ENCODE results near the gene PTPN1. TPM values are rescaled to one million over a fixed set of nuclear protein-coding genes. Genes with fewer than 3 reads are reported as not detected.
"Not testable (repeated sequence)": the region's sequence is repeated elsewhere in the genome, so short reads cannot be mapped to it uniquely, and the experiment has no call there.

PTPN1 gene
- total RNA-seq, 1 donor from 2014 or later: 24.1 TPM

DNA sequence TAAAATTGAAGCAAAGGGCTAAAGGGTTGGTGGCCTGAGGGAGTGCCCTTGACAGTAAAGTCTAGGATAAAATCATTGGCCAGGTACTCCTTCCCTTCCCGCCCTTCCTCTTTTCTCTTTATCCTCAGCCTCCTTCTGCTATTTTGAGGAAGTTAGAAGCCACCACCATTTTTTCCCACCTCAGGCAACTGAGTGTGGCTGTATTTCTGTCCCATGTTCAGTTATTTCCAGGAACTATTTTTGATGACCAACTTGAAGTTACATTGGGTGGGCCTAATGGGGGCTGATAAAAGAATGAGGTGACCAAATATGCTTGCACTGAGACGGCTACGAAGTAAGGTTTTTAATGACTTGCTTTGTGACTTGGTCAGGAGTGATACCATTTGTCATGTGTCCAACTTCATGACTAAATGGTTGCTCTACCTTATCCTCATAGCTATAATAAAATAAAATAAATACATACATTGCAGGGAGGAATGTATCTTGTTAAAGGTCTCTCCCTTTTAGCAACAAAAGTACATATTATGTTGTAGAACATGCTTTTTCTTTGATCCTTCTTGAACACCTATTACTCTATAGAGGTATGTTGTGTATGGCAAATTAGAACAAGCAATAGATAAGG lies 12.0 kb downstream of the PTPN1 start:
- intact Hi-C loops (cut with micrococcal nuclease): no loop called here
- DNase-seq: no peak
- no peak for ATAC-seq

DNA sequence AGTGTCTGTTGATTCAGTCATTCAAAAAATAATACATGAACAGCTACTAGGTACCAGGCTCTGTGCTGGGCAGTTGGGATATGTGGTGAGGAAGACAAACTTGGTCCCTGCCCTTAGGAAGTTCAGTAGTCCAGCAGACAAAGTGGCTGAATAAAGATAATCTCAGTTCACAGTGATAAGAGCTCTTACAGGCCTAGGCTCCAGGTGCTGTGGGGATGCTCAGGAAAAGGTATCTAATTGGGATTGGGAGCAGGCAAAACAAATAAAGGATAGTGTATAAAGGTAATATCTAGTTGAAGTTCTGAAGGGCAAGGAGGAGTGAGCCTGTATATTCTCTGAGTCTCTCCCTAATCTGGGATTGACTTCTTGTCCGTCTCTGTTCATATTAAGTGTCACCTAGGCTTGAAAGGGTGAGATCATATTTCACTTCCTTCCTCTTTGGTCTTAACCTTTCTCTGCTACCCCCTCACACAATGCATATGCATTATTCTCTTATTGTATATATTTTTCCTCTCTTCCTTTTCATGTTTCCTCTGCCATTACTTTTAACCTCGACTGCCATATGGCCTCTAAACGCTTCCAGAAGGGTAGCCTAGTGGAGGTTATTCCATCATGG lies 13.5 kb downstream of the PTPN1 start:
- no peak for ATAC-seq
- intact Hi-C loops (cut with micrococcal nuclease): no loop called here
- DNase-seq: no peak

DNA sequence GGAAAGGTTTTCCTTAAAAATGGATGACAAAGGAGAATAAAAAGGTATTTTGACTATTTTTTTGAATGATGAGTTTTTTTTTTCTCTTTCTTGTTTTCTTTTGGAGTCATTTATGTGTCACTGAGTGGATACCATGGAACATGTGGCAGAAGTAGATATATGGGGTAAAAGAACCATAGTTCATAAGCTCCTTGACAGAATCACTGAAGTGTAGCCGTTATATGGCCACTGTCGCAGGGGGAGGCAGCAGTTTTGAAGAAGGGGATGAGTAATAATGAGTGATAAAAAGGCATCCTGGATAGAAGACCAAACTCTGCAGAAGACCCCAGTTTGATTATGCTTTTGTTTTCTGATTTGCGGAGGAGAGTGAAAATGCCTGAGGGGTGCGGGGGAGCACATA lies 15.5 kb downstream of the PTPN1 start:
- ATAC-seq (no peak), DNase-seq (no peak)
- intact Hi-C loops (cut with micrococcal nuclease): no loop called here

DNA sequence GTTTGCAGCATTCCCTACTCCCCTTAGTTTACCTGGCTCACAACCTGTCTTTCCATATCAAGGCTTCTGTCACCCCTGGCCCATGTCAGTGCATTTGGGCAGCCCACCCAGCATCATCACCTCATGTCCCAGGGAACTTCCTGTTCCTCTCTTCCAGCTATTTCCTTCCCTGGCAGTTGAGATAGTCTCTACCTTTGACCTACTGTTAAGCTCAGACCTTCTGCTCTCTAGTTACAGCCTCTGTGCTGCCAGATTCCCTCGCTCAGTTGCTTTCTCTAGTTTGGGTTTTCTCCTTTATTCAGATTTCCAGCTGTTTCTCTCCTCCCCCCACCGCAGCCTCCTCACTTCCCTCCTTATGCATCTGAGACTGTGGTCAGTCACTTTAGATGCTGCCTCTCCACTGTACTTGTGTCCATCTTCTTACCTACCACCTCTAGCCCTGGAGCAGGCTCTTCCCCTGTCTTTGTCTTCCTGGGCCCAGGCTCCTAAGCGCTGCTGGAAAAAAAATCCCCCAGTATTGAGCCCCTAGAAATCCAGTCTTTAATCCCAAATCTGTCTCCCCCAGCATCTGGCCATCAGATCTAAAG lies 16.3 kb downstream of the PTPN1 start:
- intact Hi-C loops (cut with micrococcal nuclease): no loop called here
- ATAC-seq (peak; percentile 60), DNase-seq (no peak)

DNA sequence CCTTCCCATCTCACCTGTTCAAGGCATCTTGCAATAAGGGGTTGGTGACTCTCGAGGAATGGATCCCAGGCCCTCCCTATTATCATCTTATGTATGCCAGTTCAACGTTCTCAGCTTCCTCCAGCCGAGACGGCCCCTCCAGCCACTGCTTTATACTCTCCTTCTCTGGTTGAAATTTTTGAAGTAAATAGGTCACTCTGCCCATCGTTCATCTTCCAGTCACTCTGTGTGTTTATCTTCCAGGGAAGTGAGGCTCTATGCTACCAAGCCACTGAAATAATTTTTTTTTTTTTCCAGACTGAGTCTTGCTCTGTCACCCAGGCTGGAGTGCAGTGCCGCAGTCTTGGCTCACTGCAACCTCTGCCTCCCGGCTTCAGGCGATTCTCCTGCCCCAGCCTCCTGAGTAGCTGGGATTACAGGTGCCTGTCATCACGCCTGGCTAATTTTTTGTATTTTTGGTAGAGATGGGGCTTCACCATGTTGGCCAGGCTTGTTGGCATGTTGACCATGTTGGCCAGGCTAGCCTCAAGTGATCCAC lies 17.0 kb downstream of the PTPN1 start:
- DNase-seq: no peak
- ATAC-seq: no peak
- intact Hi-C loops (cut with micrococcal nuclease): no loop called here

DNA sequence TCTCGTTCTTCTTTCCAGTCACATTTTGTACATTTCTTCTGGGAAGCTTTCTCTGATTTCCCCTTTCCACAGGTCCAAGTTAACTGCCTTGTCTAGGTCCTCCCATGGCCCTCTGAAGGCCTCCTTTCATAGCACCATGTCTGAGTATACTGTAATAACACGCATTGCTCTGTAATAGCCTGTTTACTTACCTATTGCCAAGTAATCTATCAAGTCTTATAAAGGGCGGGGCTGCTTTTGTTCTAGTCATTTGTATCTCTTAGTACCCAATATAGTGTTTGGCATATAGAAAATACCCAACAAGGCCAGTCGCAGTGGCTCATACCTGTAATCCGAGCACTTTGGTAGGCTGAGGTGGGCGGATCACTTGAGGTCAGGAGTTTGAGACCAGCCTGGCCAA lies 17.9 kb downstream of the PTPN1 start:
- ATAC-seq (no peak), DNase-seq (no peak)
- intact Hi-C loops (cut with micrococcal nuclease): no loop called here

DNA sequence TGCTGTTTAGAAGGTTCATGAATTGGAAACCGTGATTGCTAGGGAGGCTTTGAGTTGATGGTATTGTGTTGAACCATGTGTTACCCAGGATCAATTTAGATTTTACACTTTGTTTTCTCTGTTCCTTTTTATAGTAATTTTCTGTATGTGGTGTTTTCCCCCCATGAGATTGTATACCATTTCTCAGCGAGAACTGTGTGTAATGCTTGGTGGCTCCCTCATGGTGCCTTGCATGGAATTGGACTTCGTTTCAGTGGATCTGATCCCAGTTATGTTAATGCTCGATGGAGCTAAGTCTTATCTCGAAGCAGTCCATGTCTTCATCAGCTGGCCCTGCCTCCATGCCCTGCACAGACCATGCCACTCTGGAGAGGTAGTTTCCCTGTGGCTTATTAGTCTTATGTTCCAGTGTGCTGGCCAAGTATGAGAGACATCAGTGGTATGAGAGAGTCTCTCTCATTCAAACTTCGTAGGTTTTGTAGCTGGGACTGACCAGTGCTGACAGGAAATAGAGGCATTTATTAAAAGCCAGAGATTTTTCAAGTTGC lies 18.7 kb downstream of the PTPN1 start:
- DNase-seq (no peak), ATAC-seq (peak; percentile 72)
- intact Hi-C loops (cut with micrococcal nuclease): no loop called here

DNA sequence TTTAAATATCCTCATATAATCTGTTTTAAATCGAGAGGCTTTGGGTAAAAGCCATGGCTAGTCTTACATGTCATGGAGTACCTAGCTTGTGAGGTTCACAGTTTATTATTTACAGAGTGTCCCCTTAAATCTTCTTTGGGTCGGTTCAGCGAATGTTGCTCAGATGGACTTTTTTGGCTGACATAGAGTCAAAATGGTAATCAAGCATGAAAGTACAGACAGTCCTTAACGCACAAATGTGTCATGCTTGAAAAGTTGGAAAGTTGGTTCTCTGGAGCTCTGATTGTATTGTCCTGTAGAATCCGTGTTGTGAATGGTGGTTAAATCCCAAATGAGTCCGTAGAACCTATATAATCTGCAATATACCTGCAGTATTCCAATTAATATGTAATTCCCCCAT lies 22.0 kb downstream of the PTPN1 start:
- intact Hi-C loops (cut with micrococcal nuclease): no loop called here
- ATAC-seq: no peak
- no peak for DNase-seq

DNA sequence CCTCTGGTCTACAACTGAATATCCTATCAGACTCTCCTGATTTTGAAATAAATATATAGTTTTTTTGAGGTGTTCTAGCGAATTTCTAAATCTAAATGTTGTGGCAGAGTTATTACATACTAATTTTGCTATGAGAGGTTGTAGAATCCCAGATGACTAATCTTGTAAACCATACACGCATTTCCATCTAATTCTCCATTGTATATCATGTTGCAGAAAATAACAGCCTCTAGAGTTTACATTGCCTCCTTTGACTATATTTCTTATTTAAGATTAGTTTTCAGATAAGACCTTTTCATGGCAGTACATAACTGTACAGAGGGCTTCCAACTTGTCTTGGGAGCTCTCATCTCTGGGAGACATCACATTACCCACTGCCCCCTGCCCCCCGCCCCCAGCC lies 22.9 kb downstream of the PTPN1 start:
- no peak for DNase-seq
- intact Hi-C loops (cut with micrococcal nuclease): no loop called here
- ATAC-seq: no peak

DNA sequence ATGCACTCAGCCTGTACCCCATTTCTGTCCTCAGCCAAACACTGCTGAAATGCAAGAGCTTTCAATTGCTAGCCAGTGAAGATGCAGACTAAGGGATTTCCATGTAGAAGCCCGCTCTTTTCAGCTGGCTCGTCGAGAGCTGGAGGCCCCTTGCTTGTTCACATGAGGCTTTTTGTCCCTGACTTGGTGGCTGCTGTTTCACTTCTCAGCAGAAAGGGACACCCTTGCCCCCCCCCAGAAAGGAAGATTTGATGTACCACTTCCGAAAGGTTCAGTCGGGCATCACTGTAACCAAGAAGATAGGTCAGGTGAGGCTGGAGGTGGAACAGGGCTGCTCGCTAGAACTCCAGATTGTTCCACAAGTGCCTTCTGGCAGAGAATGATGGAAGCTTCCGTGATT lies 23.3 kb downstream of the PTPN1 start:
- intact Hi-C loops (cut with micrococcal nuclease): no loop called here
- no peak for ATAC-seq
- no peak for DNase-seq

DNA sequence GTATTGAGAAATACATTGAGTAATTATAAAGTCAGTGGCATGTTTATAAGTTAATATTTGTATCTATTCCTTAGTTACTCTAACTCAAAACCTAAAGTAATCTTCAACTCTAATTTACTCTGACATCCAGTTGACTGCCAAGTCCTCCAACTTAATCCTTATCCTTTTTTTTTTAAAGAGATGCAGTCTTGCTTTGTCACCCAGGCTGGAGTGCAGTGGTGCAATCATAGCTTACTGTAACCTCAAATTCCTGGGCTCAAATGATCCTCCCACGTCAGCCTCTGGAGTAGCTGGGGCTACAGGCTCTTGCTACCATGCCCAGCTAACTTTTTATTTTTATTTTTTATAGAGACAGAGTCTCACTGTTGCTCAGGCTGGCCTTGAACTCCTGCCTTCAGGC lies 24.4 kb downstream of the PTPN1 start:
- DNase-seq (no peak), ATAC-seq (no peak)
- intact Hi-C loops (cut with micrococcal nuclease): no loop called here

DNA sequence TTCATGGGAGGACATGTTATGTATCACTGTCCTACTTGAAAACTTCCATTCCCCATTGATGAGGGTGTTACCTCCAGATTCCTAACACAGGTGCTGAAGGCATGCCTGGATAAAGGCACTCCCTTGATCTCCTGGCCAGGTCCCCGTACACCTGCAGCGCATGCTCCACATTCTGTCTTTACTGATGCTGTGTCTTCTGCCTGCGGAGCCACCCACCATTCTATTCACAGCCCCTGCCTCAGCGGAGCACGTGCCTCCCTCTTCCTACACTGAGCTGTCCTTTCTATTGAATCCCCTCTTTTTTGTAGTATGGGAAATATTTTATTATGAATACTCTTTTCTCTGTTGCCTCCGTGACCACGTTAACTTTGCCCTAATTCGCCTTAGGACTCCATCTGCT lies 25.0 kb downstream of the PTPN1 start:
- intact Hi-C loops (cut with micrococcal nuclease): no loop called here
- DNase-seq: no peak
- no peak for ATAC-seq

DNA sequence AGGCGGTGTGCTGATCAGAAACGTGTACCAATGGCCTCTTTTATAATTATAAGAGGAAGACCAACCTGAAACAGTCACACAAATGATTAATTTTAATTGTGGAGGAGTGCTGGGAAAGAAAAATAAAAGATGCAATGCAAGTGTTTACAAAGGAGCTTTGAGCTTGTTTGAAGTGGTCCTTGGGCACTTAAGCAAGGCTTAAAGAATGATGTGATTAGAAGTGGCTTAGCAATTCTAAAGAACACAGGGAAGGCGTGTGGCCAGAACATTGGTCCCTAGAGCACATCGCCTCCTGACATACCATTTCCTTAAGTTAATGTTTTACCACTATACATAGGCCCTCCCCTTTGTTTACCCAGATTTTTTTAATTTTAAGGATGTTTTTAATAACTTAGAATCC lies 26.1 kb downstream of the PTPN1 start:
- no peak for DNase-seq
- no peak for ATAC-seq
- intact Hi-C loops (cut with micrococcal nuclease): no loop called here

DNA sequence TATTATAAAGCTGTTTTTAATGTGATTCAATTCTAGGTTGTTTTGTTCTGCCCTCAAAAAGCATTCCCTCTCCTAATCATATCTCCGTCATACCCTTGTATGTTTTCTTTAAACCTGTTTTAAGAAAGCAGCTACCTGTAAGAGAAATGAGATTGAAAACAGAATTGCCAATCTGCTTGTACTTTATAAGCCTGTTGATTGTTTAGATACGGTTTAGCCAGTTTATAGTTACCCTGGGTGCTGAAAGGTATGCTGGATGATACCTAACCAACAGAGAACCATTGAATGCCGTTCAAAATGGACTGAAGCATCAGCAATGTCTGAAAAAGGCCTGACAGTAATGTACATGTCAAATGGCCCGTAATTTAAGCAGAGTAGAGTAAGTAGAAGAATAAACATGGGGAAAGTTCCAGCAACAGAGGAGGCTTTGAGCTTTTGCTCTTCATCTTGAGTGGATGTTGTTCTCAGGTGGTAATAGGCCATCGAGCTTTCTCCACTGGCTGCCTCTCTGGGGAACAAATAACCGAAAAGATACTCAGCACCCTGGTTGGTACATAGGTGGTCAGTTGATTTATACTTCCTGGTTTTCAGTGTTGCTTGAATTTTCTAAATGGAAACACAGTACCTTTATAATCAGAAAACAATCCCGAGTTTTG lies 27.5 kb downstream of the PTPN1 start:
- ATAC-seq (no peak), DNase-seq (no peak)
- intact Hi-C loops (cut with micrococcal nuclease): no loop called here

DNA sequence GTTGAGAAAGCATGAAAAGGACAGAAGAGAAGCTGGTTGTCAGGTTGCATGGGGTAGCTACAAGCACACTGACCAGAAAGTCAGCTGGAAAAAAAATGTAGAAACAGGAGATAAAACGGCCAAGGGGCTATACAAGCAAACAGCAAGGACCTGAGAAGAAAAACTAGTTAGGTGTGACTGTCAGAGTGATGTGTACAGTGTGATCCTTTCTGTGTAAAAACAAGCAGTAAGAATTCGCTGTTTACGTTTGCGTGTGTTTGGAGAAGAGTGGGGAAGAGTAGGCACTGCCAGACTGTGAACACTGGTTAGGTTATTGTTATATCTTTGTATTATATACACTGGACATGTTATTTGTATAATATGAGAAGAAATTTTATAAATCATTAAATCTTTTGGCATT lies 28.1 kb downstream of the PTPN1 start:
- ATAC-seq: no peak

DNA sequence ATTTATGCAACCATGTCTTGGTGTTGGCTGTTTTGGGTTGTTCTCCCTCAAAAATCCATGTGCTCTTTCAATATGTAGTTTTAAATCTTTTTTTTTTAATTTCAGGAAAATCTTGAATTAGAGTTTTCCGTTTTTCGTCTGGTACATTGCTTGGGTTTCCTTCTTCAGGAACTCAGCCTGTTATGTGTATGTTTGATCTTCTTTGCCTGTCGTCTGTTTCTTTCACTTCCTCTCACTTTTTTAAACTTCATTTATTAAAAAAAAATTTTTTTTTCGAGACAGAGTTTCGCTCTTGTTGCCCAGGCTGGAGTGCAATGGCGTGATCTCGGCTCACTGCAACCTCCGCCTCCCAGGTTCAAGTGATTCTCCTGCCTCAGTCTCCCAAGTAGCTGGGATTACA lies 29.6 kb downstream of the PTPN1 start:
- intact Hi-C loops (cut with micrococcal nuclease); ATAC-seq; DNase-seq: not testable (repeated sequence)

More for the DNA sequence above, 28.1 kb downstream of the PTPN1 start:
- intact Hi-C loops (cut with micrococcal nuclease): no loop called here
- no peak for DNase-seq

DNA sequence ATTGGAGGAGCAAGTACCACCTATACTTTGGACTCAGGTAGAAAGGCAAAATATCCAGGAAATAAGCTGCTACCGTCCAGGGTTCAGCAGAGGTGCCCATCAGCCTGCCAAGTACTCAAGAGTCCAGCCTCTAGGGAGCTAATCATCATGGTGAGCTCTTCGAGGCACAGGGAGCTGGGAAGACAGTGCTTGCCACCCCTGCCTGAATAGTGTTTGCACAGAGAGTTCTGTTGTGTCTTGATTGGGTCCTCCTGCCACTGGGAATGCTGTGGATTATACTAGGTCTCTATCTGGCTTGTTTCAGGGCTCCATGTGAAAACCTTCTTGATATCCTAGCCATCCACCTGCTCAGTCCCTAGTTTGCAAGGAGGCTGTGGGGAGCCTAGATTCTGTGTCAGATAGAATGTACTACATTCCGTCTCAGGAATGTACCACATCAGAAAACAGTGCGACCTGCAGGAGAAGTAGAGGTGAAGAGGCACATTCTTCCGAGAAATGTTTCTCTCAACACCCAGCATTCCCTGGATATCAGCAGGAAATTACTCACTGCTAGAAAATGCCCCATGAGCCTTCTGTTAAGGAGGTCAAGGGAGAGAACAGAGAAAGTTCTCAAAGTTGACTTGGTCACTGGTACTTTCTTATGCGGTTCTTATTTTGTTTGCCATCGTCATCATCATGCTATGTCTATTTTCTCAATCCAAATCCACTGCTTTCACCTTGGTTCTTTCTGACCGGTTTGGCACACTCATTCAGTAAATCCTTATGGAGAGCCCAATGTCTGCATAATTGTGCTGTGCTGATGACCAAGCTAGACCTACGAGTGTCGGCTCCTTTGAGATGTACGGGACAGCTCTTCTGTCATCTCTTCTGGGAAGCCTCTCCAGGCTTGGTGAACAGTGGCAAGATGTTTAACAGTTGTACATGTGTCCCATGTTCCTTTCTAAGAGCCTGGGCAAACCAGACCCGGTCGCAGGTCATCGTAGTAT lies 30.7 kb downstream of the PTPN1 start:
- ATAC-seq: peak; percentile 72
- intact Hi-C loops (cut with micrococcal nuclease): no loop called here
- DNase-seq: no peak

DNA sequence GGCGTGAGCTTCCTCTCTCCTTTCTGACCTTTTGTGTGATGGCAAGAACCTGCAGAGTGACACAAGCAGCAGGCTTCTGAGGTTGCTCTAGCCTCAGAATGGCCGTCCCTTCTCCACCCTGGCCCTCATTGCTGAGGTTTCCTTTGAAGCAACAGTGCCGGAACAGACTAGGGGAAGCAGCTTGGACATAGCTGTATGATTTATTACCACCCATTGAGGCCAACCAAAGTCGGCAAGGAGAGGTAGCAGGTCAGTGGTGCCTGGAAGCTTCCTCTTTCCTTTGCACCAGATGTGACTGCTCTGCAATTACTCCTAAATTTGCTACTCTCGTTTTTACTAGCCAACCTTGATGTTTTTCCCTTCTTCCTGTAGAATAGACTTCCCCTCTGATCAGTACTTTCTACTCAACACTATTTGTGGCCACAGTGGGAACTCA lies 31.4 kb downstream of the PTPN1 start:
- peak; percentile 13 for ATAC-seq
- intact Hi-C loops (cut with micrococcal nuclease): no loop called here

DNA sequence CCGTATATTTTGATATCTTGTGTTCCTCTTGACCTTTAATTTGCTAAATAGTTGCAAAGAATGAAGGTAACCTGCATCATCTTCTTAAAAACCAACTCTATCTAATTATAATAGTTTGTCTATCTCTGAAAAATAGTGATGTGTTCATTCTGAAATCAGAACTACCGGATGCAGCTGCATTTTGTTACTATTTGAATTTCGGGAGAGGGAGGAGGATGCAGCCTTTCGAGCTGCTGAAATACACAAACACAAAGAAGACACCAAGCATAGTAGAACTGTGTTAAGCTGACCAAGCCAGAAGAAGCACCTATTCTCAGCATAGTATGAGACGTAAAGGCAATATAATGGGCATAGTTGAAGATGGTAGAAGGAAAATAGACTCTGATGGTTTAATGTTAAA lies 33.1 kb downstream of the PTPN1 start:
- ATAC-seq (no peak), DNase-seq (no peak)
- intact Hi-C loops (cut with micrococcal nuclease): no loop called here

More for the DNA sequence above, 31.4 kb downstream of the PTPN1 start:
- DNase-seq: no peak

Data from left ventricle myocardium superior (tissue), 1 donor.